Esophagus squamous epithelium (tissue), 5 donors: ENCODE measurements around the gene DAPK1. TPM values are rescaled to one million over a fixed set of nuclear protein-coding genes. Genes with fewer than 3 reads are reported as not detected.

Experiments used
- DNase-seq: peaks from one replicate; lab custom pipeline; 2025; lab: John Stamatoyannopoulos, UW
- H3K27ac ChIP-seq, 4 donors: fragments of 200-600 bp; sonication (generic); one replicate each; pipeline ENCODE4 v1.5.1; 2016 to 2019; ENCODE audit warnings: mild to moderate bottlenecking in 1 of 4
- H3K27me3 ChIP-seq, 4 donors: fragments of 200-600 bp; sonication (generic); 1 replicate in 3 of 4; 2 replicates in 1 of 4; pipeline versions ENCODE4 v1.5.1 to v1.6.0; 2017 to 2021; ENCODE audit warnings: antibody characterized with exemption in 1 of 4
- H3K36me3 ChIP-seq, 3 donors: fragments of 200-600 bp; sonication (generic); one replicate each; pipeline ENCODE4 v1.5.1; 2016 to 2019
- H3K4me1 ChIP-seq, 3 donors: fragments of 200-600 bp; sonication (generic); one replicate each; pipeline ENCODE4 v1.5.1; 2017 to 2019
- H3K4me3 ChIP-seq, 4 donors: fragments of 200-600 bp; sonication (generic); 1 replicate in 3 of 4; 2 replicates in 1 of 4; pipeline ENCODE4 v1.5.1; 2016 to 2019; ENCODE audit warnings: mild to moderate bottlenecking in 2 of 4, moderate library complexity in 1 of 4
- H3K9me3 ChIP-seq, 3 donors: fragments of 200-600 bp; sonication (generic); one replicate each; pipeline ENCODE4 v1.5.1; 2016 to 2019
- CTCF ChIP-seq, 6 experiments: fragments of 450-650 bp in 4 of 6; fragments of 200-600 bp in 2 of 6; sonication (generic) in 2 of 6; IDR thresholded peaks; one replicate each; pipeline ENCODE4 v1.5.1; 2016 to 2019; ENCODE audit warnings: antibody characterized with exemption in 6 of 6, mild to moderate bottlenecking in 4 of 6, moderate library complexity in 4 of 6
- POLR2A ChIP-seq, 4 donors: fragments of 450-650 bp; IDR thresholded peaks; one replicate each; pipeline ENCODE4 v1.6.1; 2017; ENCODE audit warnings: antibody characterized with exemption in 4 of 4, mild to moderate bottlenecking in 4 of 4, moderate library complexity in 3 of 4
- WGBS, 2 donors: methylation state at CpG; one replicate each; pipeline ENCODE4 v1.1.5; 2018; 5-methylcytosine and 5-hydroxymethylcytosine counted together
- intact Hi-C: fragments of 100-400 bp; cut with DNase I; formaldehyde crosslinking; loops from one replicate; pipeline ENCODE4 v1.15.0; 2022
- total RNA-seq, 4 donors: library from RNA; depleted of rRNA; stranded (reverse); fragments of >200 nt; gene quantifications; one replicate each; pipeline ENCODE4 v1.1.0, GENCODE V29; 2016
- donor health status: DM: yes; HTN: yes; CAD: no.

DAPK1 gene
- total RNA-seq, 4 donors from 2014 or later: 2.2 to 14.5 (median 5.5) TPM

- intact Hi-C loops: no loop called here
Measured at GRCh38 chr9:87567983-87568382, 70.3 kb downstream of the DAPK1 start.

GRCh38 chr9:87568401-87568800 lies 70.7 kb downstream of the DAPK1 start:
- WGBS, 2 donors: 100% methylated on average over 1 of the region's 3 CpGs; no CpG with 5 or more reads in 1 of the 2 donors
- Histone ChIP-seq H3K9me3 (no peaks in the 10 kb centered on the region), H3K4me3 (no peak overlapping the region), H3K4me1 (peaks cover 0 to 57% (median 9%) of the 10 kb centered on the region in 3 donors), H3K36me3 (no peaks in the 10 kb centered on the region), H3K27me3 (no peaks in the 10 kb centered on the region), H3K27ac (no peak overlapping the region)
- DNase-seq: no peak
- TF ChIP-seq POLR2A (IDR thresholded peaks at IDR 0.05) (no peak), CTCF (IDR thresholded peaks at IDR 0.05) (no peak)
- intact Hi-C loops: no loop called here

More at GRCh38 chr9:87567983-87568382, 70.3 kb downstream of the DAPK1 start:
- TF ChIP-seq CTCF (IDR thresholded peaks at IDR 0.05) (no peak), POLR2A (IDR thresholded peaks at IDR 0.05) (no peak)
- peaks cover 0 to 57% (median 9%) of the 10 kb centered on the region in 3 donors for H3K4me1 ChIP-seq
- no peak overlapping the region for H3K4me3 ChIP-seq
- H3K27ac ChIP-seq: no peak overlapping the region
- no peak for DNase-seq
- H3K9me3 ChIP-seq: no peaks in the 10 kb centered on the region
- H3K27me3 ChIP-seq: no peaks in the 10 kb centered on the region
- 83 to 90% methylated on average over 9 of the region's 9 CpGs for WGBS, 2 donors
- H3K36me3 ChIP-seq: no peaks in the 10 kb centered on the region

- Histone ChIP-seq H3K27me3 (no peaks in the 10 kb centered on the region), H3K4me3 (no peak overlapping the region), H3K4me1 (peaks cover 0 to 57% (median 9%) of the 10 kb centered on the region in 3 donors), H3K9me3 (no peaks in the 10 kb centered on the region), H3K27ac (no peak overlapping the region), H3K36me3 (no peaks in the 10 kb centered on the region)
- no peak for DNase-seq
- WGBS, 2 donors: 70 to 89% methylated on average over 6 of the region's 6 CpGs
- TF ChIP-seq POLR2A (IDR thresholded peaks at IDR 0.05) (no peak), CTCF (IDR thresholded peaks at IDR 0.05) (no peak)
- intact Hi-C loops: no loop called here
Measured at GRCh38 chr9:87569008-87569509, 71.4 kb downstream of the DAPK1 start.

GRCh38 chr9:87569518-87569917 lies 71.9 kb downstream of the DAPK1 start:
- no peaks in the 10 kb centered on the region for H3K36me3 ChIP-seq
- WGBS, 2 donors: 15 to 25% methylated on average over 5 of the region's 5 CpGs
- peaks cover 0 to 57% (median 9%) of the 10 kb centered on the region in 3 donors for H3K4me1 ChIP-seq
- no peak for DNase-seq
- H3K27ac ChIP-seq: peak overlapping the region in 1 of 4 donors; percentile 16
- no peak overlapping the region for H3K4me3 ChIP-seq
- H3K9me3 ChIP-seq: no peaks in the 10 kb centered on the region
- TF ChIP-seq CTCF (IDR thresholded peaks at IDR 0.05): no peak
- no peaks in the 10 kb centered on the region for H3K27me3 ChIP-seq
- intact Hi-C loops: no loop called here

GRCh38 chr9:87570000-87570908 lies 72.6 kb downstream of the DAPK1 start:
- 53 to 57% methylated on average over 3 of the region's 3 CpGs for WGBS, 2 donors
- DNase-seq: no peak
- H3K36me3 ChIP-seq: no peaks in the 10 kb centered on the region
- no peak for TF ChIP-seq CTCF (IDR thresholded peaks at IDR 0.05)
- no peak for TF ChIP-seq POLR2A (IDR thresholded peaks at IDR 0.05)
- peaks cover 0 to 54% (median 9%) of the 10 kb centered on the region in 3 donors for H3K4me1 ChIP-seq
- no peaks in the 10 kb centered on the region for H3K27me3 ChIP-seq
- intact Hi-C loops: no loop called here
- peak overlapping the region in 2 of 4 donors; percentile 16 to 23 for H3K27ac ChIP-seq
- no peaks in the 10 kb centered on the region for H3K9me3 ChIP-seq
- no peak overlapping the region for H3K4me3 ChIP-seq
